Psoas muscle (tissue), 8 donors: ENCODE data around the gene UNC45A. TPM values are rescaled to one million over a fixed set of nuclear protein-coding genes. Genes with fewer than 3 reads are reported as not detected.

Source experiments
- ATAC-seq, 4 donors: fragments of 200-7000 bp; cut with Tn5 transposase; one replicate each; pipeline ENCODE4 v1.9.1; 2020; ENCODE audit warnings: moderate library complexity in 3 of 4, mild to moderate bottlenecking in 2 of 4
- DNase-seq, 2 donors: peaks; one replicate each; pipeline ENCODE4 v3.0.0-alpha.2; 2020
- H3K27ac ChIP-seq: fragments of 200-600 bp; one replicate; pipeline ENCODE4 v1.8.0; 2022
- H3K27me3 ChIP-seq, 3 donors: fragments of 200-600 bp in 1 of 3; one replicate each; pipeline versions ENCODE4 v1.6.1 to v1.8.0; 2013 to 2022; ENCODE audit warnings: low read length in 2 of 3, mild to moderate bottlenecking in 2 of 3, moderate library complexity in 1 of 3; ENCODE audit not compliant: insufficient read depth in 3 of 3
- H3K36me3 ChIP-seq, 2 donors: fragments of 200-600 bp in 1 of 2; one replicate each; pipeline versions ENCODE4 v1.6.1 to v1.8.0; 2013 to 2022; ENCODE audit warnings: low read depth in 1 of 2, mild to moderate bottlenecking in 1 of 2, moderate library complexity in 1 of 2; ENCODE audit not compliant: insufficient read depth in 1 of 2
- H3K4me1 ChIP-seq: fragments of 200-600 bp; one replicate; pipeline ENCODE4 v1.8.0; 2022
- H3K4me3 ChIP-seq: fragments of 200-600 bp; one replicate; pipeline ENCODE4 v1.8.0; 2022; ENCODE audit warnings: mild to moderate bottlenecking
- H3K9me3 ChIP-seq: fragments of 200-600 bp; one replicate; pipeline ENCODE4 v1.8.0; 2022
- CTCF ChIP-seq: fragments of 200-600 bp; IDR thresholded peaks from one replicate; pipeline ENCODE4 v1.8.0; 2022; ENCODE audit warnings: antibody characterized with exemption
- WGBS, 3 donors: extraction: QIAGEN DNeasy Blood & Tissue Kit; methylation state at CpG; one replicate each; pipeline versions ENCODE4 v1.1.6 to v1.1.7; 2013; 5-methylcytosine and 5-hydroxymethylcytosine counted together
- intact Hi-C, 2 donors: fragments of 100-400 bp; cut with DNase I; formaldehyde crosslinking; loops; one replicate each; pipeline versions ENCODE4 v1.11.0 to v1.14.2; 2022
- polyA plus RNA-seq, 3 donors: library from polyadenylated mRNA; stranded (reverse); fragments of 200-250 nt; gene quantifications; one replicate each; pipeline ENCODE4 v1.2.3, GENCODE V29; 2013
- total RNA-seq, 4 donors: library from RNA; stranded (reverse); fragmentation: NEBNext Ultra II Directional in 2 of 4; extraction: Animal tissue kit (Norgen Biotek cat#: 25700) in 2 of 4; gene quantifications; one replicate each; pipeline versions ENCODE4 v1.2.1 to v1.2.4, GENCODE V29; 2021 to 2023
- donor health status: healthy with polysubstance abuse.
- donor health status: DM: no; HTN: no; CAD: no; lungs with moderate emphysema.
- donor health status: Bipolar disorder and iron deficiency.
- donor health status: healthy.
- donor health status: DM: yes; HTN: yes; CAD: no.
- donor health status: DM: no; HTN: no; CAD: no.
- donor health status: DM: no; HTN: no; CAD: no.
- donor health status: DM: yes; HTN: yes; CAD: no.

UNC45A gene
- total and polyA plus RNA-seq, 7 donors: 9.2 to 17.5 (median 12.0) TPM

- DNase-seq: peak in 1 of 2 donors; percentile 53
- Histone ChIP-seq H3K9me3 (no peaks in the 10 kb centered on the region), H3K4me3 (no peak overlapping the region), H3K4me1 (peaks cover 15% of the 10 kb centered on the region), H3K36me3 (peaks cover 11 to 100% of the 10 kb centered on the region in 2 donors), H3K27ac (no peak overlapping the region), H3K27me3 (no peaks in the 10 kb centered on the region)
- no peak for ATAC-seq
- no peak for TF ChIP-seq CTCF
- 91 to 92% (median 91%) methylated on average over 24 of the region's 24 CpGs for WGBS, 3 donors
- intact Hi-C loops: no loop called here
Measured at GRCh38 chr15:90910441-90911301, 24.4 kb upstream of the UNC45A start.

- H3K36me3 ChIP-seq: peaks cover 11 to 99% of the 10 kb centered on the region in 2 donors
- no peak overlapping the region for H3K4me3 ChIP-seq
- WGBS, 3 donors: 91 to 93% (median 91%) methylated on average over 19 of the region's 19 CpGs
- DNase-seq: peak in 1 of 2 donors; percentile 52
- H3K27ac ChIP-seq: no peak overlapping the region
- H3K27me3 ChIP-seq: no peaks in the 10 kb centered on the region
- TF ChIP-seq CTCF: no peak
- intact Hi-C loops: no loop called here
- H3K9me3 ChIP-seq: no peaks in the 10 kb centered on the region
- ATAC-seq: no peak
- peaks cover 20% of the 10 kb centered on the region for H3K4me1 ChIP-seq
Measured at GRCh38 chr15:90911302-90911623, 23.8 kb upstream of the UNC45A start.

GRCh38 chr15:90911906-90912769 is 22.9 kb upstream of the UNC45A start:
- TF ChIP-seq CTCF: no peak
- H3K27ac ChIP-seq: no peak overlapping the region
- peak in 1 of 2 donors; percentile 41 for DNase-seq

GRCh38 chr15:90912770-90913075 is 22.4 kb upstream of the UNC45A start:
- H3K4me3 ChIP-seq: no peak overlapping the region
- H3K27me3 ChIP-seq: no peaks in the 10 kb centered on the region
- DNase-seq (peak in 1 of 2 donors; percentile 28), ATAC-seq (no peak)
- H3K4me1 ChIP-seq: peaks cover 23% of the 10 kb centered on the region
- no peak for TF ChIP-seq CTCF
- H3K27ac ChIP-seq: no peak overlapping the region
- no peaks in the 10 kb centered on the region for H3K9me3 ChIP-seq
- peaks cover 11 to 99% of the 10 kb centered on the region in 2 donors for H3K36me3 ChIP-seq
- WGBS, 3 donors: 92 to 95% (median 94%) methylated on average over 7 of the region's 7 CpGs
- intact Hi-C loops: no loop called here

More at GRCh38 chr15:90911906-90912769, 22.9 kb upstream of the UNC45A start:
- Histone ChIP-seq H3K27me3 (no peaks in the 10 kb centered on the region), H3K4me1 (peaks cover 23% of the 10 kb centered on the region), H3K4me3 (no peak overlapping the region), H3K9me3 (no peaks in the 10 kb centered on the region), H3K36me3 (peaks cover 11 to 99% of the 10 kb centered on the region in 2 donors)
- 85 to 94% (median 91%) methylated on average over 30 of the region's 30 CpGs for WGBS, 3 donors
- ATAC-seq: no peak
- intact Hi-C loops: no loop called here
